ENCODE measurements around the gene SSRP1. TPM values are rescaled to one million over a fixed set of nuclear protein-coding genes. Genes with fewer than 3 reads are reported as not detected.

Gene SSRP1
- total and polyA plus RNA-seq, 9 of the 15 experiments (the other 6 are each of a cell fraction or from before 2014, with no cell fraction given) = 91.1 to 416 (median 245) TPM

DNA sequence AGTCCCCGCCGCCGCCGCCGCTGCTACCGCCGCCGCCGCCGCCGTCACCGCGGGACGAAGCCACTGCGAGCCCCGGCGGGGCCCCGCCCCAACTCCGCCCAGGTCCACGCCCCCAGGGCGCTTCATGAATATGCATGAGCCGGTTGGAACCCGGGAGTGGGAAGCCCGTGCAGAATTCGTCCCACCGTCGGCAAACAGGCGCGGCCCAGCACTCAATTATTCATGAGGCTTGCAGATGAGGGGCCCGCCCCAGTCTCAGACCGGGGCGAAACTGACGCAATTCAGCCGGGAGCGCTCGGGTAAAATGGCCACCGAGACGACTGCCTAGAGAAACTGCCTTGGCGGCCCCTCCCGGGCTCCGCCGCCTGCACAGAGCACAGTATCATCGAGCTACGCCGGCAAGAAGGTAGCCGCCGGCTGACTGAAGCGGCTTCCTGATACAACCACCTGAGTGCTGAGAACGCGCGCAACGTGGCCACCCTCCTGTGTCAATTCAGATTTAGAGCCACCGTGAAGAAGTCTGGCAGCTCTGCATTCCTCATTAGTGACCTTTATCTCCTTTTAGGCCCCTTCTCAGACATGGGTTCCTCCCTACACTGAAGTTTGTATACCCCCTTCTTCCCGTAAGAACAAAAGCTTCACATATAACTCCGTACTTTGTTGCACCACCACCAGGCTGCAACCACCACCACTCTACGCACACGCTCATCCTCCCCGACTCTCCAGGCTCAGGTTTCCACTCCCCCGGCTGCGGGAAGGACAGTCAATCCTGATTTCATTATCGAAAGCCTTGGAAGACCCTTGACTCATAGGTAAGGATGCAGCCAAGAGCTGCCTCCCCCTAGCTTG, 10.6 kb downstream of the SSRP1 start, which contains the start of gene TNKS1BP1 (continued):
- TF ChIP-seq TBL1XR1 (IDR thresholded peaks at IDR 0.05; ENCODE audit: low read length in 2 of 2) (no peak), POLR3G (IDR thresholded peaks at IDR 0.05; ENCODE audit: extremely low read depth, insufficient read length, insufficient replicate concordance) (no peak), E2F8 (IDR thresholded peaks at IDR 0.05; ENCODE audit: low read depth, partially characterized antibody) (peak; percentile 30), NEUROD1 (IDR thresholded peaks at IDR 0.05; ENCODE audit: borderline replicate concordance, low read depth, low read length, partially characterized antibody) (peak; percentile 39), SRSF3 (IDR thresholded peaks at IDR 0.05; ENCODE audit: insufficient read depth, low read length) (no peak), POLR3A (IDR thresholded peaks at IDR 0.05; ENCODE audit: borderline replicate concordance, extremely low read depth, insufficient read depth, insufficient read length) (no peak), ZBTB34 (CRISPR knock-in tag; IDR thresholded peaks at IDR 0.05) (no peak), CEBPB (tag; IDR thresholded peaks at IDR 0.05) (peak; percentile 95), TFAP4 (CRISPR knock-in tag; IDR thresholded peaks at IDR 0.05; ENCODE audit: borderline replicate concordance) (peak; percentile 78), TBP (optimal IDR thresholded peaks at IDR 0.05; ENCODE audit: low read depth, low read length) (peak; percentile 72), PML (IDR thresholded peaks at IDR 0.05; ENCODE audit: low read length) (peak; percentile 28; the same call in 1 of the 2 replicates), POLR2AphosphoS2 (IDR thresholded peaks at IDR 0.05; ENCODE audit: low read length) (peak; percentile 58), CBX1 (IDR thresholded peaks at IDR 0.05; ENCODE audit: low read depth) (no peak), MITF (IDR thresholded peaks at IDR 0.05) (no peak)
- TF ChIP-seq, protein P1, sequence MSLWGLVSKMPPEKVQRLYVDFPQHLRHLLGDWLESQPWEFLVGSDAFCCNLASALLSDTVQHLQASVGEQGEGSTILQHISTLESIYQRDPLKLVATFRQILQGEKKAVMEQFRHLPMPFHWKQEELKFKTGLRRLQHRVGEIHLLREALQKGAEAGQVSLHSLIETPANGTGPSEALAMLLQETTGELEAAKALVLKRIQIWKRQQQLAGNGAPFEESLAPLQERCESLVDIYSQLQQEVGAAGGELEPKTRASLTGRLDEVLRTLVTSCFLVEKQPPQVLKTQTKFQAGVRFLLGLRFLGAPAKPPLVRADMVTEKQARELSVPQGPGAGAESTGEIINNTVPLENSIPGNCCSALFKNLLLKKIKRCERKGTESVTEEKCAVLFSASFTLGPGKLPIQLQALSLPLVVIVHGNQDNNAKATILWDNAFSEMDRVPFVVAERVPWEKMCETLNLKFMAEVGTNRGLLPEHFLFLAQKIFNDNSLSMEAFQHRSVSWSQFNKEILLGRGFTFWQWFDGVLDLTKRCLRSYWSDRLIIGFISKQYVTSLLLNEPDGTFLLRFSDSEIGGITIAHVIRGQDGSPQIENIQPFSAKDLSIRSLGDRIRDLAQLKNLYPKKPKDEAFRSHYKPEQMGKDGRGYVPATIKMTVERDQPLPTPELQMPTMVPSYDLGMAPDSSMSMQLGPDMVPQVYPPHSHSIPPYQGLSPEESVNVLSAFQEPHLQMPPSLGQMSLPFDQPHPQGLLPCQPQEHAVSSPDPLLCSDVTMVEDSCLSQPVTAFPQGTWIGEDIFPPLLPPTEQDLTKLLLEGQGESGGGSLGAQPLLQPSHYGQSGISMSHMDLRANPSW (CRISPR knock-in tag; IDR thresholded peaks at IDR 0.05) = no peak

Data from K562 (cell line).